ENCODE data around the gene MSRB3.
A peak's percentile ranks its signal among the peaks of the same experiment; 100 is the strongest.

The MSRB3 gene

DNA sequence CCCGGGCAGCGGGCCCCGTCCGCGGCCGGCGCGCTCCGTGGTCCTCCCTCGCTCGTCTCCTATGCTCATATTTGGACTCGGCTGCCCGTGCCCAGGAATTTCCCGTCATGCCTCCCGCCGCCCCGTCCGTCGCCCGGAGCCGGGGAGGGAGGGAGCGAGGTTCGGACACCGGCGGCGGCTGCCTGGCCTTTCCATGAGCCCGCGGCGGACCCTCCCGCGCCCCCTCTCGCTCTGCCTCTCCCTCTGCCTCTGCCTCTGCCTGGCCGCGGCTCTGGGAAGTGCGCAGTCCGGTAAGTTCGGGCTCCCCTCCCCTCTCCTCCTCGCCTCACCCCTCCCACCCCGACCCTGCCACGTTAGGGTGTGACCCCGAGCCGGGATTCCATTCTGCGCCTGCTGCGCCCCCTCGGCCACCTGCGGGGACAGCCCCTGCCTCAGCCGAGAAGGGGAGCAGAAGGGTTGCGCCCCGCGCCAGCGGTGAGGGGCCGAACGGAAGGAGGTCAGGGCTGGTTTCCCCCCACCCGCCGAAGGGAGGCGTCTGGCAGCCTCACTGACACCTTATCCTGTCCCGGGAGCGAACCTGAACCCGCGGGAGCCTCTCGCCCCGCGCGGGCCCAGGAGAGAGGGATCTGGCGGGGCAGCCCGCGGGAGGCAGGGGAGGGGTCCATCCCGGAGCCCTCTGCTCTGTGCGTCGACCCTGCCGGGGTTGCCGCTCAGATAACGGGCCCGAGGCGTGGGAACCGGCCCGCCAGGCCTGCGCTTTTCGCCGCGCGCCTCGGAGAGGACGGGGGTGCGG lies at the start of gene MSRB3:
TSS of gene MSRB3 (plus strand) at position 108 of the 793 bp plus-strand sequence. CDS start 29,897 bp downstream, outside the sequence.
- Mint-ChIP-seq H3K36me3 (ENCODE audit: low read depth) (no peaks in the 10 kb centered on the region), H3K4me3 (peak within 1 kb of the TSS; percentile 81), H3K27me3 (ENCODE audit: low read depth, poor library complexity) (peaks cover 11% of the 10 kb centered on the region), H3K4me1 (peaks cover 19% of the 10 kb centered on the region), H3K27ac (no peak within 1 kb of the TSS), H3K9me3 (no peaks in the 10 kb centered on the region)
- DNase-seq = peak; percentile 84
- TF ChIP-seq CTCF (IDR thresholded peaks at IDR 0.05) = peak; percentile 10

DNA sequence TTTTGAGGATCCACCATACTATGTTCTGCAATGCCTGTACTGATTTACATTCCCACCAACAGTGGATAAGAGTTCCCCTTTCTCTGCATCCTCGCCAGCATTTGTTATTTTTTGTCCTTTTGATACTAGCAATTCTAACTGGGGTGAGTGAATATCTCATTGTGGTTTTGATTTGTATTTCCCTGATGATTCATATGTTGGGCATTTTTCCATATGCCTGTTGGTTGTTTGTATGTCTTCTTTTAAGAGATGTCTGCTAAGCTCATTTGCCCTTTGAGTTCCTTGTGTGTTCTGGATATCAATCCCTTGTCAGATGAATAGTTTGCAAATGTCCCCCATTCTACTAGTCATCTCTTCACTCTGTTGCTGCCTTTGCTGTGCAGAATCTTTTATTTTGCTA lies 49.0 kb upstream of the MSRB3 start:
- H3K9me3 Mint-ChIP-seq = peaks cover 48% of the 10 kb centered on the region
- H3K36me3 Mint-ChIP-seq (ENCODE audit: low read depth) = peaks cover 65% of the 10 kb centered on the region
- H3K4me3 Mint-ChIP-seq = no peak overlapping the region
- TF ChIP-seq CTCF (IDR thresholded peaks at IDR 0.05) = no peak
- H3K27ac Mint-ChIP-seq = no peak overlapping the region
- H3K27me3 Mint-ChIP-seq (ENCODE audit: low read depth, poor library complexity) = no peaks in the 10 kb centered on the region
- DNase-seq = no peak
- H3K4me1 Mint-ChIP-seq = no peaks in the 10 kb centered on the region

DNA sequence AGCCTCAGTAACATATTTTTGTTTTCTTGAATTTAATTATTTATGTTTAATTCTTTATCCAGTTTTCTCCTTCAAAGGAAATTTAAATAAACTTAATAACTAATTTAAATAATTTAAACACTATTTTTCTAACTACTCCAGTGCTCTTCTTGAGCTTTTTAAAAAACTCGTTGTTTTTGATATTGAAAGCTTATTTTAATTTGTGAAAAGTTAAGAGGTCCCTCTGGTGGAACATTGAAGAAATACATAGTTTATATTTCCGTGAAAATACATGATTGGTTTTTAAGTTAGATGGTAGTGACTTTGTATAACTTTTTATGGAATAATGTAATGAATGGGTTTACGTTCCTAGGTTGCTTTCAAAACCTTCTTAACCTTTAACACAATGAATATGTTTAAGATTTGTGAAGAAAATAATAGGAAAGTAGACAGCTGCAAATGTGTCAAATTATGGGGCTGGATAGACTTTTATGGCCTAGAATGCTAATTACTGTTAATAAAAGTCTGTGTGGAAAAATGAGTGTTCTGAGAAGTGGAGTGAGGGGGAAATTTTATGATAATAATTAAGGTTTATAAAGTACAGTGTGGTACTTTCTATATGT lies 45.9 kb upstream of the MSRB3 start:
- H3K9me3 Mint-ChIP-seq = peaks cover 30% of the 10 kb centered on the region
- no peak overlapping the region for H3K27ac Mint-ChIP-seq
- no peaks in the 10 kb centered on the region for H3K4me1 Mint-ChIP-seq
- H3K36me3 Mint-ChIP-seq (ENCODE audit: low read depth) = peaks cover 35% of the 10 kb centered on the region
- peak; percentile 4 for TF ChIP-seq CTCF (IDR thresholded peaks at IDR 0.05)
- H3K4me3 Mint-ChIP-seq = no peak overlapping the region
- no peak for DNase-seq
- no peaks in the 10 kb centered on the region for H3K27me3 Mint-ChIP-seq (ENCODE audit: low read depth, poor library complexity)

DNA sequence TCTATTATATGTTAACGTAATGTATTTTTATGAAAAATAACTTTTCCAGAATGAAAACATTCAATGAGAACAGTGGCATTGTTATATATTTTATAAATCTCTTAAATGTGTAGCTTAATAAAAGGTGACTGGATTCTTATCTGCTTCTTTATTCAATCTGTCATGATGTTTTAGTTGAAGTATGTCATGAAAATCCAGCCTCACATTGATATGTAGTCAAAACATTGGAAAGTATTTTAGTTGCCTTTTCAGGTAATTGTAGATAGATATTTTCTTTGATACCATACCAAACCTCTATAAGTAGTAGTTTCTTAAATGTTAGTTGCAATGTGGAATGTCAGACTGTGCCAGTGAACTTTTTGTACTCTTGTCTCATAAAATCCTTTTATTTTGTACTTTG lies 41.3 kb upstream of the MSRB3 start:
- Mint-ChIP-seq H3K36me3 (ENCODE audit: low read depth) (peaks cover 12% of the 10 kb centered on the region), H3K9me3 (no peaks in the 10 kb centered on the region), H3K4me3 (no peak overlapping the region), H3K4me1 (no peaks in the 10 kb centered on the region), H3K27ac (no peak overlapping the region), H3K27me3 (ENCODE audit: low read depth, poor library complexity) (no peaks in the 10 kb centered on the region)
- no peak for TF ChIP-seq CTCF (IDR thresholded peaks at IDR 0.05)
- no peak for DNase-seq

GRCh38 chr12:65238609-65239008 lies 39.9 kb upstream of the MSRB3 start:
- Mint-ChIP-seq H3K4me3 (no peak overlapping the region), H3K36me3 (ENCODE audit: low read depth) (peaks cover 25% of the 10 kb centered on the region), H3K4me1 (no peaks in the 10 kb centered on the region), H3K27ac (no peak overlapping the region), H3K27me3 (ENCODE audit: low read depth, poor library complexity) (no peaks in the 10 kb centered on the region), H3K9me3 (no peaks in the 10 kb centered on the region)
- no peak for TF ChIP-seq CTCF (IDR thresholded peaks at IDR 0.05)
- no peak for DNase-seq

Data from nephron progenitor cell (in vitro differentiated cells).